Heart right ventricle (tissue), 16 donors: Measurements from ENCODE around the gene UPK1B. TPM values are rescaled to one million over a fixed set of nuclear protein-coding genes. Genes with fewer than 3 reads are reported as not detected.

ENCODE experiments used
- ATAC-seq, 8 donors: fragments of 200-7000 bp; cut with Tn5 transposase; one replicate each; pipeline ENCODE4 v1.9.1; 2020; ENCODE audit warnings: mild to moderate bottlenecking in 8 of 8, moderate library complexity in 8 of 8, moderate number of reproducible peaks in 1 of 8
- DNase-seq, 2 donors: peaks; one replicate each; pipeline ENCODE4 v3.0.0-alpha.2; 2020
- H3K27ac ChIP-seq, 10 donors: fragments of 200-600 bp; sonication (generic) in 2 of 10; one replicate each; pipeline versions ENCODE4 v1.5.0 to v1.8.0; 2020 to 2022; ENCODE audit warnings: mild to moderate bottlenecking in 3 of 10
- H3K27me3 ChIP-seq, 7 donors: fragments of 200-600 bp; one replicate each; pipeline ENCODE4 v1.8.0; 2021 to 2022; ENCODE audit warnings: mild to moderate bottlenecking in 2 of 7
- H3K36me3 ChIP-seq, 9 donors: fragments of 200-600 bp; sonication (generic) in 1 of 9; one replicate each; pipeline versions ENCODE4 v1.5.0 to v1.8.0; 2020 to 2022; ENCODE audit warnings: mild to moderate bottlenecking in 2 of 9
- H3K4me1 ChIP-seq, 9 donors: fragments of 200-600 bp; sonication (generic) in 1 of 9; one replicate each; pipeline versions ENCODE4 v1.5.0 to v1.8.0; 2020 to 2022; ENCODE audit warnings: mild to moderate bottlenecking in 4 of 9
- H3K4me3 ChIP-seq, 10 donors: fragments of 200-600 bp; sonication (generic) in 2 of 10; one replicate each; pipeline versions ENCODE4 v1.5.0 to v1.8.0; 2020 to 2022; ENCODE audit warnings: mild to moderate bottlenecking in 7 of 10, moderate library complexity in 2 of 10
- H3K9me3 ChIP-seq, 11 donors: fragments of 200-600 bp in 10 of 11; sonication (generic) in 2 of 11; one replicate each; pipeline versions ENCODE4 v1.5.0 to v1.8.0; 2013 to 2022; ENCODE audit warnings: mild to moderate bottlenecking in 2 of 11, control low read depth in 1 of 11, moderate library complexity in 1 of 11
- CTCF ChIP-seq, 9 donors: fragments of 200-600 bp; sonication (generic) in 2 of 9; IDR thresholded peaks; one replicate each; pipeline versions ENCODE4 v1.5.0 to v1.8.0; 2021 to 2022; ENCODE audit warnings: antibody characterized with exemption in 9 of 9, mild to moderate bottlenecking in 5 of 9, moderate library complexity in 1 of 9
- WGBS, 2 donors: extraction: QIAGEN DNeasy Blood & Tissue Kit; methylation state at CpG; one replicate each; pipeline ENCODE4 v1.1.7; 2013; ENCODE audit warnings: inconsistent platforms in 1 of 2; 5-methylcytosine and 5-hydroxymethylcytosine counted together
- intact Hi-C, 10 donors: fragments of 100-400 bp; cut with DNase I; formaldehyde crosslinking; loops; one replicate each; pipeline versions ENCODE4 v1.11.1 to v1.14.2; 2022
- polyA plus RNA-seq, 2 donors: library from polyadenylated mRNA; stranded (reverse); fragments of 200-250 nt; gene quantifications; one replicate each; pipeline ENCODE4 v1.2.3, GENCODE V29; 2013
- total RNA-seq, 10 donors: library from RNA; stranded (reverse); fragmentation: NEBNext Ultra II Directional in 3 of 10; extraction: Animal tissue kit (Norgen Biotek cat#: 25700) in 3 of 10; gene quantifications; one replicate each; pipeline versions ENCODE4 v1.2.1 to v1.2.4, GENCODE V29; 2021 to 2023
- donor health status: Arrhythmogenic right ventricular cardiomyopathy.
- donor health status: ischemic (EF 13 %, LVEDD 7.1; RV severe dilation, severe dysfunction).
- donor health status: healthy with polysubstance abuse.
- donor health status: DM: no; HTN: yes; CAD: no.
- donor health status: DM: no; HTN: no; CAD: no.
- donor health status: ischemic (EF 25% LVEDD 6.9; RV normal size, moderate dysfunction).
- donor health status: ischemic (EF 25% LVEDD 5.7; RV mildly dilated, moderate dysfunction).
- donor health status: healthy.
- donor health status: DM: yes; HTN: yes; CAD: no.
- donor health status: Ischemic cardiomyopathy.
- donor health status: ischemic (EF 35%, LVEDD 5.7; RV mildly dilated, moderate dysfunction).
- donor health status: nonischemic (EF 11% LVEDD 7.7; RV severe dilation, severe dysfunction).
- donor health status: DM: yes; HTN: yes; CAD: no.
- donor health status: PGD.
- donor health status: ischemic (EF 29% LVEDD 5.4; RV normal size, mild dysfunction).
- donor health status: nonischemic (EF 23%, LVEDD 6.1; RV moderate dilation, normal function).

Gene UPK1B
- total and polyA plus RNA-seq, 12 donors, result 1.1 TPM; not detected in 11

DNA sequence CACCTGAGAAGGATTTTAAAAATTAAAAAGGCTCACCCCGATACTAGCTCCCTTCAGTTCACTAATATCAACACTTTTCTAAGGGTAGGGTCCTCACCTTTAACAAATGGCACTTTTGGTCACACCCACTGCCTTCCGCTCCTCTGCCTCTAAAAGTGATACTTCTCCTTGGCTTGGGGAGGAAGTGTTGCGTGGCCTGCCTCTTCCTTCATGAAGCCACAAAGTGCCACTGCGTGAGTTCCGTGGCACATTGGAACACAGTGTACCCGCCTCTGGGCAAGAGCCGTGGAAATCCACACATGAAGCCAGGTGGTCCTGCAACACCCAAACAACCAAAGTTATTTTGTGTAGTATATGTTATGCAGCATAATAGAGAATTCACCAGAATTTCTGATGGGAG lies 63.4 kb downstream of the UPK1B start:
- Histone ChIP-seq H3K9me3 (no peaks in the 10 kb centered on the region), H3K4me1 (peaks cover 3 to 59% (median 37%) of the 10 kb centered on the region in 9 donors), H3K27ac (no peak overlapping the region), H3K27me3 (no peaks in the 10 kb centered on the region), H3K4me3 (no peak overlapping the region), H3K36me3 (peaks cover 0 to 52% (median 9%) of the 10 kb centered on the region in 9 donors)
- DNase-seq (no peak), ATAC-seq (no peak)
- TF ChIP-seq CTCF (IDR thresholded peaks at IDR 0.05), result no peak
- intact Hi-C loops, result loop anchor here in 1 of 10 donors (10.0 kb wide), 1 partner anchor 1108 kb away; the partner anchor contains the start of gene LRRC58
- WGBS, 2 donors, result 74 to 92% methylated on average over 7 of the region's 7 CpGs

- peaks cover 3 to 59% (median 37%) of the 10 kb centered on the region in 9 donors for H3K4me1 ChIP-seq
- ATAC-seq (no peak), DNase-seq (no peak)
- no peaks in the 10 kb centered on the region for H3K27me3 ChIP-seq
- no peak overlapping the region for H3K27ac ChIP-seq
- TF ChIP-seq CTCF (IDR thresholded peaks at IDR 0.05), result no peak
- intact Hi-C loops, result loop anchor here in 1 of 10 donors (10.0 kb wide), 1 partner anchor 1108 kb away; the partner anchor contains the start of gene LRRC58
- no peaks in the 10 kb centered on the region for H3K9me3 ChIP-seq
- H3K36me3 ChIP-seq, result peaks cover 0 to 46% (median 9%) of the 10 kb centered on the region in 9 donors
- no peak overlapping the region for H3K4me3 ChIP-seq
These were observed 63.9 kb downstream of the UPK1B start for GRCh38 chr3:119237299-119237698.

- Histone ChIP-seq H3K27me3 (no peaks in the 10 kb centered on the region), H3K4me3 (peak overlapping the region in 4 of 10 donors; percentile 0 to 89 (median 84)), H3K9me3 (no peaks in the 10 kb centered on the region), H3K27ac (peak overlapping the region in 5 of 10 donors; percentile 53 to 97 (median 92)), H3K36me3 (peaks cover 0 to 36% (median 0%) of the 10 kb centered on the region in 9 donors), H3K4me1 (peaks cover 3 to 59% (median 37%) of the 10 kb centered on the region in 9 donors)
- TF ChIP-seq CTCF (IDR thresholded peaks at IDR 0.05), result no peak
- DNase-seq, result no peak
- intact Hi-C loops, result loop anchor here in 1 of 10 donors (10.0 kb wide), 1 partner anchor 1106 kb away; the partner anchor contains the start of gene LRRC58
- WGBS, 2 donors, result 60 to 62% methylated on average over 4 of the region's 4 CpGs
- ATAC-seq, result no peak
These were observed 65.0 kb downstream of the UPK1B start for GRCh38 chr3:119238363-119238762.

DNA sequence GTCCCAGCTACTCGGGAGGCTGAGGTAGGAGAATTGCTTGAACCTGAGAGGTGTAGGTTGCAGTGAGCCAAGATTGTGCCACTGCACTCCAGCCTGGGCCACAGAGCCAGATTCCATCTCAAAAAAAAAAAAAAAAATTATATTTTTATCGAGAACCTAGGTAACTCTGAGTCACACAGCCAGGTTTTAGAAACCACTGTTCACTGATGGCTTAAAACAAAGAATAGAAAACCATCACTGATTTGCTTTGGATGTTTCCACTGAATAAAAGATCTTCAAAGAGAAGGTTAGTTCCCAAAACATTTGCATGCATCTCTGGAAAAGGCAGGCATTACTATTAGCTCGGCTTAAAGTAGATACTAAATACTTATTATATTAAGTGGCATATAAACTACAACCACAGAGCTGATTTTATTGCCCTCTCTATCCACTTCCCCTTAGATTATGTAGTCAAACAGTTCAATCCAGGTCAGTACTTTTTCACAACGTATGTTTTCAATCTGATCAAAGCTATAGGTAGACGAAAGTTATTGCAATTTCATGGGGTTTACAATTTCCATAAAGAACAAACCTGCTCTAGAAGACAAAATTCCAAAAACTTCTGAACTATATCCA lies 65.9 kb downstream of the UPK1B start:
- DNase-seq (no peak), ATAC-seq (no peak)
- intact Hi-C loops, result loop anchor here in 1 of 10 donors (10.0 kb wide), 1 partner anchor 1105 kb away; the partner anchor contains the start of gene LRRC58
- no peaks in the 10 kb centered on the region for H3K27me3 ChIP-seq
- no peaks in the 10 kb centered on the region for H3K9me3 ChIP-seq
- peaks cover 3 to 59% (median 37%) of the 10 kb centered on the region in 9 donors for H3K4me1 ChIP-seq
- peak overlapping the region in 8 of 10 donors; percentile 90 to 98 (median 94) for H3K27ac ChIP-seq
- TF ChIP-seq CTCF (IDR thresholded peaks at IDR 0.05), result no peak
- 35 to 49% methylated on average over 5 of the region's 5 CpGs for WGBS, 2 donors
- H3K36me3 ChIP-seq, result peaks cover 0 to 27% (median 0%) of the 10 kb centered on the region in 9 donors
- peak overlapping the region in 9 of 10 donors; percentile 57 to 90 (median 88) for H3K4me3 ChIP-seq
